ENCODE measurements around the gene LRRC61. TPM values are rescaled to one million over a fixed set of nuclear protein-coding genes. Genes with fewer than 3 reads are reported as not detected.

Gene LRRC61
- total RNA-seq, 1 donor, result 4.0 TPM

DNA sequence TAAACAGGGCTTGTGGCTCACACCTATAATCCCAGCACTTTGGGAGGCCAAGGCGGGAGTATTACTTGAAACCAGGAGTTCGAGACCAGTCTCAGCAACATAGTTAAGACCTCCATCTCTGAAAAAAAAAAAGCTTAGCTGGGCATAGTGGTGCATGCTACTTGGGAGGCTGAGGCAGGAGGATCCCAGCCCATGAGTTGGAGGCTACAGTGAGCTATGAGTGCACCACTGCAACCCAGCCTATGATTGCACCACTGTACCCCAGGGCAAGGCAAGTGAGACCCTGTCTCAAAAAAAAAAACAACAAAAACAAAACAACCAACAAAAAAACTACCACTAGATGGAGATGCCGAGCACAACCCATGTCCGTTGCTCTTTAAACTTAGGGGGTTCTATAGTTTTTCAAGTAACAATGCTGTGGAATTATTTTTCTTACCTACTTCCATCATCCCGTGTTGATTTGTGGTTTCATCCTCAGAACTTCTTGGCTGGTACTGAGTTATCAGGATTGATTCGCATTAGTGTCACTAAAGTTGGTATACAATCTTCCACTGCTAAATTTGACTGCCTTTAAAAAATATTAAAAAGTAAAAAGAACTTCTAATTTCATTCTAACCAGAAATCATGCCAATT lies 33.2 kb downstream of the LRRC61 start:
- no peaks in the 10 kb centered on the region for H4K20me1 ChIP-seq (ENCODE audit: insufficient read depth, low read length)
- H3K4me1 ChIP-seq (ENCODE audit: insufficient read depth, low read length), result peaks cover 6% of the 10 kb centered on the region
- peak; percentile 72 for DNase-seq (ENCODE audit: insufficient read length, low spot score, missing footprints)
- no peaks in the 10 kb centered on the region for H3K36me3 ChIP-seq (ENCODE audit: insufficient read depth, low read length)
- no peak overlapping the region for H3K4me3 ChIP-seq (ENCODE audit: insufficient read depth, low read length)
- TF ChIP-seq, protein P1, sequence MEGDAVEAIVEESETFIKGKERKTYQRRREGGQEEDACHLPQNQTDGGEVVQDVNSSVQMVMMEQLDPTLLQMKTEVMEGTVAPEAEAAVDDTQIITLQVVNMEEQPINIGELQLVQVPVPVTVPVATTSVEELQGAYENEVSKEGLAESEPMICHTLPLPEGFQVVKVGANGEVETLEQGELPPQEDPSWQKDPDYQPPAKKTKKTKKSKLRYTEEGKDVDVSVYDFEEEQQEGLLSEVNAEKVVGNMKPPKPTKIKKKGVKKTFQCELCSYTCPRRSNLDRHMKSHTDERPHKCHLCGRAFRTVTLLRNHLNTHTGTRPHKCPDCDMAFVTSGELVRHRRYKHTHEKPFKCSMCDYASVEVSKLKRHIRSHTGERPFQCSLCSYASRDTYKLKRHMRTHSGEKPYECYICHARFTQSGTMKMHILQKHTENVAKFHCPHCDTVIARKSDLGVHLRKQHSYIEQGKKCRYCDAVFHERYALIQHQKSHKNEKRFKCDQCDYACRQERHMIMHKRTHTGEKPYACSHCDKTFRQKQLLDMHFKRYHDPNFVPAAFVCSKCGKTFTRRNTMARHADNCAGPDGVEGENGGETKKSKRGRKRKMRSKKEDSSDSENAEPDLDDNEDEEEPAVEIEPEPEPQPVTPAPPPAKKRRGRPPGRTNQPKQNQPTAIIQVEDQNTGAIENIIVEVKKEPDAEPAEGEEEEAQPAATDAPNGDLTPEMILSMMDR (IDR thresholded peaks at IDR 0.05; ENCODE audit: extremely low read depth, low read depth, low read length), result peak; percentile 75
- peak overlapping the region; percentile 42 for H2AFZ ChIP-seq (ENCODE audit: low read length)
- H3K27me3 ChIP-seq (ENCODE audit: insufficient read depth, low read length), result no peaks in the 10 kb centered on the region
- H3K9me3 ChIP-seq (ENCODE audit: low read depth, low read length), result no peaks in the 10 kb centered on the region
- H3K27ac ChIP-seq (ENCODE audit: low read depth, low read length), result no peak overlapping the region
- H3K4me2 ChIP-seq (ENCODE audit: insufficient read depth, low read length), result peak overlapping the region; percentile 21
- H3K79me2 ChIP-seq (ENCODE audit: insufficient read depth, low read length), result no peaks in the 10 kb centered on the region

DNA sequence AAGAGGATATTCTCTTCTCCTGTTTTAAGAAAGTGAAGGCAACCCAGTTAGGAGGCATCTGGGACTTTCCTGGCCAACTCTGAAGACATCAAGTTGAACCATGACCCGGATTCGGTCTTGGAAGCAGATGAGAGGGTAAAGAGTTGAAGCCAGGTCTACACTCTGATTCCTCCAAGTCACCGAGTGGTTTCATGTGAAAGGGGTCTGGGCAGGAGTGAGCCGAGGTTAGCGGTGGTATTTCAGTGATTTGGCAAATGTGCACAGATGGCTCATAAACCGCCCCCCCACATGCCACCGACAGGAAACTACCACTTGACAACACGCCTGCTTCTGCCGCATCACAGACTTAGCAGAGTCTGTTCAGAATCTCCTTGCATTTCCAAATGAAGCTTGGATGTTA lies 34.1 kb downstream of the LRRC61 start:
- Histone ChIP-seq H3K36me3 (ENCODE audit: insufficient read depth, low read length) (no peaks in the 10 kb centered on the region), H4K20me1 (ENCODE audit: insufficient read depth, low read length) (no peaks in the 10 kb centered on the region), H3K4me1 (ENCODE audit: insufficient read depth, low read length) (peaks cover 6% of the 10 kb centered on the region), H3K4me3 (ENCODE audit: insufficient read depth, low read length) (no peak overlapping the region), H3K4me2 (ENCODE audit: insufficient read depth, low read length) (no peak overlapping the region), H3K27me3 (ENCODE audit: insufficient read depth, low read length) (no peaks in the 10 kb centered on the region), H3K79me2 (ENCODE audit: insufficient read depth, low read length) (no peaks in the 10 kb centered on the region), H3K9me3 (ENCODE audit: low read depth, low read length) (no peaks in the 10 kb centered on the region), H3K27ac (ENCODE audit: low read depth, low read length) (no peak overlapping the region), H2AFZ (ENCODE audit: low read length) (peak overlapping the region; percentile 25)
- DNase-seq (ENCODE audit: insufficient read length, low spot score, missing footprints), result no peak
- TF ChIP-seq, protein P1 (IDR thresholded peaks at IDR 0.05; ENCODE audit: extremely low read depth, low read depth, low read length), result no peak

DNA sequence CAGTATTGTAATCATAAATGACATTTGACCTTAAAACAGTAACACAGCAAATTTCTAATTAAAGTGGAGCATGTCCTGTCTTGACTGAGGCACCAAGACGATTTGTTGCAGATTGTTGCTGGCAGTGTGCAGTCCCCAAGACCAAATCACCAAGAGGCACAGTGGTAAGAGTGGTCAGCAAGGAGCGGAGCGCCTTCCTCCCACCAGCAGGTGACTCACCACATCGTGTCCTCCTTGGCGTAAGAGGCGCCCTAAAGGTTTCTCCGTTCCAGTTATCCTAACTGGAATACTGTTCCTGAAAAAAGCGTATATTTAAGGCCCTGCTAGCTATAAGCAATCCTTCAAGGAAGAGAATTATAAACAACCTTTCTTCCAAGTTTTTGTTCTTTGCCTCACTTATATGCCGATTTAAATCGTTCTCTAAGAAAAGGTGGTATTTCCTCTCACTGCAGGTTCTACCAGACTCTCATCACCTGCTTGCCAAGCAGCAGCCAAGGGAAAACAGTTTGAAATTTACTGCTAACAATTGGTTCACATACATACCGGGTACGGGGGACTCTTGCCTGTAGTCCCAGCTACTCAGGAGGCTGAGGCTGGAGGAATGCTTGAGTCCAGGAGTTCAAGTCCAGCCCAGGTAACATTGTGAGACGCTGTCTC lies 34.7 kb downstream of the LRRC61 start:
- no peaks in the 10 kb centered on the region for H3K36me3 ChIP-seq (ENCODE audit: insufficient read depth, low read length)
- no peak overlapping the region for H3K4me2 ChIP-seq (ENCODE audit: insufficient read depth, low read length)
- H2AFZ ChIP-seq (ENCODE audit: low read length), result peak overlapping the region; percentile 35
- H3K27ac ChIP-seq (ENCODE audit: low read depth, low read length), result no peak overlapping the region
- no peaks in the 10 kb centered on the region for H3K27me3 ChIP-seq (ENCODE audit: insufficient read depth, low read length)
- H3K4me1 ChIP-seq (ENCODE audit: insufficient read depth, low read length), result peaks cover 6% of the 10 kb centered on the region
- no peak overlapping the region for H3K4me3 ChIP-seq (ENCODE audit: insufficient read depth, low read length)
- no peaks in the 10 kb centered on the region for H3K79me2 ChIP-seq (ENCODE audit: insufficient read depth, low read length)
- H3K9me3 ChIP-seq (ENCODE audit: low read depth, low read length), result no peaks in the 10 kb centered on the region
- TF ChIP-seq, protein P1 (IDR thresholded peaks at IDR 0.05; ENCODE audit: extremely low read depth, low read depth, low read length), result no peak
- no peaks in the 10 kb centered on the region for H4K20me1 ChIP-seq (ENCODE audit: insufficient read depth, low read length)
- DNase-seq (ENCODE audit: insufficient read length, low spot score, missing footprints), result peak; percentile 66

DNA sequence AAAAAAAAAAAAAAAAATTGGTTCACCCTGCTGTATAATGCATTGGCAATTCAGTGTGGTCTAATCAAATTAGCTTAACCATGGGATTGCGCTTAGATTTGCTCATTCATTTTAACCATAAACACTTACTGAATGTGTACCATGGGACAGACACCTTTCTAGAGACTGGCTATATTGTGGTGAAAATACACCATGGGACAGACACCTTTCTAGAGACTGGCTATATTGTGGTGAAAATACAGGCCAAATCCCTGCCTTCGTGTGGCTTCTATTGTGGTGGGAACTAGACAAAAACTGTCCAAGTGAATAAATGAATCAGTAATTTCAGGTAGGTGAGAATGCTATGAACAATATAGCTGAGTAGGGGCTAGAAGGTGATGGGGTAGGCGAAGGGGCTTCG lies 35.3 kb downstream of the LRRC61 start:
- no peaks in the 10 kb centered on the region for H4K20me1 ChIP-seq (ENCODE audit: insufficient read depth, low read length)
- H3K4me1 ChIP-seq (ENCODE audit: insufficient read depth, low read length), result peaks cover 6% of the 10 kb centered on the region
- H3K4me2 ChIP-seq (ENCODE audit: insufficient read depth, low read length), result no peak overlapping the region
- H3K4me3 ChIP-seq (ENCODE audit: insufficient read depth, low read length), result no peak overlapping the region
- H3K27me3 ChIP-seq (ENCODE audit: insufficient read depth, low read length), result no peaks in the 10 kb centered on the region
- H2AFZ ChIP-seq (ENCODE audit: low read length), result no peak overlapping the region
- no peaks in the 10 kb centered on the region for H3K36me3 ChIP-seq (ENCODE audit: insufficient read depth, low read length)
- TF ChIP-seq, protein P1 (IDR thresholded peaks at IDR 0.05; ENCODE audit: extremely low read depth, low read depth, low read length), result no peak
- no peaks in the 10 kb centered on the region for H3K79me2 ChIP-seq (ENCODE audit: insufficient read depth, low read length)
- H3K27ac ChIP-seq (ENCODE audit: low read depth, low read length), result no peak overlapping the region
- no peak for DNase-seq (ENCODE audit: insufficient read length, low spot score, missing footprints)
- no peaks in the 10 kb centered on the region for H3K9me3 ChIP-seq (ENCODE audit: low read depth, low read length)

Measured in osteoblast (primary cell).